Measurements from ENCODE around the gene LNX1.
"Not testable (repeated sequence)": the region's sequence is repeated elsewhere in the genome, so short reads cannot be mapped to it uniquely, and the experiment has no call there.

Gene LNX1

DNA sequence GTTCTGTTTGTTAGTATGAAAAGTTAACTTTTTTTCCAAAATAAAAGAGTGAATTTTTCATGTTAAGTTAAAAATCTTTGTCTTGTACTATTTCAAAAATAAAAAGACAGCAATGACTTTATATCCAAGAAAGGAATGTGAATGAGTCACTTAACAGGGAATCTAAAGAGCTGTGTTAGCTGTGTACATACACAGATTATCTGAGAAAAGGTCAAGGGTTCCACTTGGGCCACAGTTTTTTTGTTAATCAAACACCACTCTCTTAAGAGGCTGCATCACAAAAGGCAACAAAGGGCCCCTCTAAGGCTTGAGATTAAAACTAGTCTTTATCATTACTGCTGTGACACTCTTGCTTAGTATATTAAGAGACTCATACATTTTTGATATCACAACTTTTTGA, 131.7 kb downstream of the LNX1 start:
- peak; percentile 39 for DNase-seq (ENCODE audit: low spot score)

DNA sequence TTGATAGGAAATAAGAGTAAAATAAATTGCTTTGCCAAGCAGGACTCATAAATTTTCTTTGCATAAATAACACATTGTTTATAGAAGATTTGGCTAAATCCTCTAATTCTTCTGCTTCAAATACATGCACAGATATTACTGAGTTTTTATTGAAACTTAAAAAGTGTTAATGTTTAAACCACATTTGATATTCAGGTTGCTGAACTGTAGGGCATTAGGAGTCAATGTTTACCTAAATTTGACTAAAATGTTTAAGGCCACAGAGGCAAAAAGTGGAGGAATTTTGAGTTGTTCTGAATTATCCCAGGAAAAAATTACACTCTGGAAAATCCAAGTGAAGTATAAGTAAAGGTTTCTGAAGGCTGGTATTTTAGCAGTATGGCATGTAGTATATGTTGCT, 135.1 kb downstream of the LNX1 start:
- no peak for DNase-seq (ENCODE audit: low spot score)

DNA sequence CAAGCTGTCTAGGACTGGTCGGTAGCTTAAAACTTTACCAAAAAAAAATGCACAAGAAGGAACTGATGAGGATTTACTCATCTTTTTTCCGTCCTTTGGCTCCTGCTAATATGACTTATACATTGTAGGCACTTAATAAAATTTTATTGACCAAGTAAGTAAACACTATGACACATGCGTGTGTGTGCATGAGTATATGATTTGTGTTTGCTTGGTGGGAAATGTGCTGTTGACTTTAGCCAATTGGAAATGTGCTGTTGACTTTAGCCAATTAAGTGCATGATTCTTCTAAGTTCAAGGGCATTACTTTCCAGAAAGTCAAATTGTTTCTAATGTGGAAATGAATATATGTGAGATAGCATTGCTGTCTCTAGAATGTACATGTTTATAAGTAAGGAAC, 135.5 kb downstream of the LNX1 start:
- no peak for DNase-seq (ENCODE audit: low spot score)

DNA sequence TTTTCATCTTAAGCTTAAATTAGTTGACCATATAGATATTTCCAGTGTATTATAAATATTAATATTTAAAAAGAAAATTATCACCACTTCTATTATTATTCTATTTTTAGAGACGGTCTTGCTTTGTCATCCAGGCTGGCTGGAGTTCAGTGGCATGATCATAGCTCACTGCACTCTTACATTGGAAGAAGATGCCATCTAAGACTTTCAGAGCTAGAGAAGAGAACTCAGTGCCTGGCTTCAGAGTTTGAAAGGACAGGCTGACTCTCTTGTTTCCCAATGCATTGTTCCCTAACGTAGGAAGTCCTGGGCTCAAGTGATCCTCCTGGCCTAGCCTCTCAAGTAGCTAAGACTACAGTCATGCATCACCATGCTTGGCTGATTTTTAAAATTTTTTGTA, 137.9 kb downstream of the LNX1 start:
- DNase-seq (ENCODE audit: low spot score) = no peak

DNA sequence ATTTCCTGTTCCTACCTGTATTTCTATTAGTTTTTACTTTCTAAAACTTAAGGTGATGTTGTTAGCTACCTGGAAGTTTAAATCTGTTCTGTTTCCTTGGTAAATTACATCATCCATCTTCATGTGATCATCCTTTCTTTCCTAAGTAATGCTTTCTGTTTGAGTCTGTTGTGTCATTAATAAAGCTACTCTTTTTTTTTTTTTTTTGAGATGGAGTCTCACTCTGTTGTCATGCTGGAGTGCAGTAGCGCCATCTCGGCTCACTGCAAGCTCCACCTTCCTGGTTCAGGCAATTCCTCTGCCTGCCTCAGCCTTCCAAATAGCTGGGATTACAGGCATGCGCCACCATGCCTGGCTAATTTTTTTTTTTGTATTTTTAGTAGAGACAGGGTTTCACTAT, 140.5 kb downstream of the LNX1 start:
- no peak for DNase-seq (ENCODE audit: low spot score)

DNA sequence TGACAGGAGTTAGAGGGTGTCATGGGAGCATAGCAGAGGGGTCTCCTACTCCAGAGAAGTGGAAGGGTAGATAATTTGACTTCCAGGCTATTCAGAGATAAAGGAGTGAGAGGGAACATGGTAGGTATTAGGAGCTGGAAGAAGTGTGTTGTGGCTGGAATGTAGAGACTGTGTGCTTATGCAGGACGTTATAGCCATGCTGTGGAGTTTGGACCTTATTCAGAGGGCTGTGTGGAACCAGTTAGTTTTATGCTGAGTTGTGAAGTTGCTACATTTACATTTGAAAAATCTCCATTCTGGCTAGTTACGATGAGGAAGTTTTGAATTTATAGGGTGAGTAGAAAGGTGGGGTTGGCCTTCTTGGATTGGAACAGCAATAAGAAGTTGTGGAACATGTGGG, 146.3 kb downstream of the LNX1 start:
- DNase-seq (ENCODE audit: low spot score) = no peak

DNA sequence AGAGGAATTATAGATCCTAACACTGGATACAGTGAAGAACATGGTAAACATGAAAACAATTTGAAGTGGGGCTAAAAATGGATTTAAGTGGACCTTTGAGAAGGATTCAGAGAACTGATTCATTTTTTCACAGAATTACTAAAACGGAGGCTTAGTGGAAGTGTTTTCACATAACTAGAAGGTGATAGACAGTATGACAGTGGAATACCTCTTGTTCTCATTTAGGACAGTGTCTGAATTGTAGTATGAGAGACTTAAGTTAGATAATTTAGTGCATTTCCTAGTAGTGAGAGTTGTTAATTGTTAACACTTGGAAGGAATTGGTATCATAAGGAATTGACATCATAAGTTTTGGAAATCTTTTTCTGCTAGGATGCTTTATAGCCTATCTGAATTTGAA, 149.7 kb downstream of the LNX1 start:
- no peak for DNase-seq (ENCODE audit: low spot score)

DNA sequence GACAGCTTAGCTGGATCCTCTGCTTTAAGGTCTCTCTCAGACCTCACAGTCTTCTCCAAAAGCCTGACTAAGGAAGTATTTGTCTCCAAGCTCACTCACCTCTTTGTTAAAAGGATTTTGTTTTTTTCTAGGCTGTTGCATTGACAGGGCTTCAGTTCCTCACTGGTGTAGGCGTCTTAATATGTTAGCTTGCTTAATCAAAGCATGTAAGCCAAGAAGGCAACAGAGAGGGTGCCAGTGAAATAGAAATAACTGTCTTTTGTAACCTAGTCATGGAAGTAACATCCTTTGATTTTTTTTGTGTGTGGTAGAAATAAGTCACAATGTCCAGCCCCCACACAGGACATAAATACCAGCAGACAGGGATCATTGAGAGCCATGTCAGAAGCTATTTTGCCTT, 155.0 kb downstream of the LNX1 start:
- no peak for DNase-seq (ENCODE audit: low spot score)

DNA sequence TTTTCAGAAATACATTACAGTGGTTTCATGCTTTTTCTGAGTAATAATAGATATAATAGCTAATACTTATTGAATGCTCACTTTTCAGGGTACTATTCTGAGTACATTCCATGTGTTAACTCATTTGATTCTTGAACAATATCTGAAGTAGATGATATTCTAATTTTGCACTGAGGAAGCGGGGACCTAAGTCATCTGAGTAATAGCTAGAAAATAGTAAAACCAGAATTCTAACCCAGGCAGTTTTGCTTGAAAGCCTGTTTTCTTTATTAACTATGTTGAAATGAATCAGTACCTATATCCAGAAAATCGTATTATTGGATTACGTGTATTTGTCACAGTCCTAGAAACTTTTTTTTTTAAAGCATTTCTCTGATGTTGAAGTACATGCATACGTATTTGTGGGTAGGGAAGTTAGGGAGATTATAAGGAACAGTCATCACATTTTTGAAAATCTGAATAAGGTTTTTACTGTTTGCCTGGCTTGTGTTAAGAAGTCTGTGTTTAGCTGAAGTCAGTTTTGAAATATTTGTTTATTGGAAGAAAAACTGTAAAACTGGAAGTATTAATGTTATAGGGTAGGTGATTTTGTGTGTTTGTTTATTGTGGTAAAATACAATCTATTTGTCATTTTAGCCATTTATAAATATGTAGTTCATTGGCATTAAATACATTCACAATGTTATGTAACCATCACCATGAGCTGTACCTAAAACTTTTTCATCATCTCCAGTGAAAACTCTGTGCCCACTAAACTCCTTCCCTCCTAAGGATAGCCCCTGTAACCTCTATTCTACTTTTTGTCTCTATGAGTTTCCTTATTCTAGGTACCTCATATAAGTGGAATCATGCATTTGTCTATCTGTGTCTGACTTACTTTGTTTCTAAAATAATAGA, 158.5 kb downstream of the LNX1 start:
- DNase-seq (ENCODE audit: low spot score) = no peak

DNA sequence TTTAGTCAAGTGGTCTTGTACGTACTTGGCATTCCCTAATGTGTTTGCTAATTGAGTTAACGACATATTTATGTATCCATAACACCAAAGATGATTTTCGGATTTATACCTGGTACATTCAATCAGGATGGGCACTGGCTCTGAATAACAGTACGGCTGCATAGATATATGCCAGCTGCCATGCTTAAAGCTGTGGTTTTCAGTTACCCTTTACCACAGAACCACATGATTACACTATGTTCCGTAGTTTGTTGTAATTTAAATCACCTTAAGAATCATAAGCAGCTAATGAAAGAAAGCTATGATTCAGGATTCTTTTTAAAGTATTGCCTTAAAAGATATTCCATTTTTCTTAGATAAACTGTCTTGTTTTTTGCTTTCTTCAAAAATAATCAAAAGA, 160.2 kb downstream of the LNX1 start:
- DNase-seq (ENCODE audit: low spot score) = no peak

DNA sequence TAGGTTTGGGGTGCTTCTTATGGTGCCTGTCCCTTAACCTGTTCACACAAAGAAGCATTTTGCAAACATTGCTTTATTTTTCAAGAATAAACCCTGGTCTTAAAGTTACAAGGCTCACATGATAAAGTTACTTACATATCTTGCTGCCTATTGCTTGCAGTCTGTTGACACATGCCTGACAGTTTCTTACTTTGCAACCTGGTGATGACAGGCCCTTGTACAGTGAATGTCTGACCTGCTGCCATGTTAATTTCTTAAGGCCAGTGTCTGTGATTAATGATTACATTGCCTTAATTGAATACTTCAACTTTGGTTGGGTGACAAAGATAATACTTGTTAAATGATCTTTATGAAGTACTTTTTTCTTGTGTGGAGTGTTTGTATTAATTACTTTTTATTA, 163.9 kb downstream of the LNX1 start:
- no peak for DNase-seq (ENCODE audit: low spot score)

DNA sequence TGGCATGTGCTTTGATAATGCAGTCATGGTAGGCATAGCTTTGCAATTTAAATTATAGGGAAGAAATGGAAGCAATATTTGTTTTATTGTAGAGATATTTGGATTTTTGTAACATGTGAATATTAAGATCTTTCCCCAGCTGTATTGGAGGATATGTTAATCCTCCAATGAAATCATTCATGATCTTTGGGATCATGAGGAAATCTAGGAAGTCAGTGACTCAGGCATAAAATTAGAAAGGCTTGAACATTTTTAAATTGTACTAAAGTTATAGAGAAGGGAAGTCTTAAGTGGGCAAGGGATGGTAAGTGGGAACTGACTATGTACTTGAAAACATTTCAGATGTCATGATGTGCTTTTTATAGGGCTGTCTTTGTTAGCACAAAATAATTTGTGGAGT, 167.0 kb downstream of the LNX1 start:
- no peak for DNase-seq (ENCODE audit: low spot score)

DNA sequence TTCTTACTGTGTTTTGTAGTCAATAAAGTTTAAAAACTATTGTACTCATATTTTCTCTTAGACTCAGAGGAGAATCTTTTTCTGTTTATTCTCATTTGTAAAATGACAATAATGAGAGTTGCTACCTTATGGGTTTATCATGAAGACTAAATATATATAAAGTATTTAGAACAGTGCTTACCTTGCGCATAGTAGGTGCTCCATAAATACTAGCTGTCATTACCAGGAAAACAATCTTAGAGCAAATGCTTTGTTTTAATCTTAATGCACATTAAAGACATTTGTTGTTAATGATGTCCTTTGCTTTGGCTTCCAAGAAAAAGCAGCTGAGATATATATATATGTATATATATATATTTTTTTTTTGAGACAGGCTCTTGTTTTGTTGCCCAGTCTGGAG, 168.9 kb downstream of the LNX1 start:
- DNase-seq (ENCODE audit: low spot score) = no peak

DNA sequence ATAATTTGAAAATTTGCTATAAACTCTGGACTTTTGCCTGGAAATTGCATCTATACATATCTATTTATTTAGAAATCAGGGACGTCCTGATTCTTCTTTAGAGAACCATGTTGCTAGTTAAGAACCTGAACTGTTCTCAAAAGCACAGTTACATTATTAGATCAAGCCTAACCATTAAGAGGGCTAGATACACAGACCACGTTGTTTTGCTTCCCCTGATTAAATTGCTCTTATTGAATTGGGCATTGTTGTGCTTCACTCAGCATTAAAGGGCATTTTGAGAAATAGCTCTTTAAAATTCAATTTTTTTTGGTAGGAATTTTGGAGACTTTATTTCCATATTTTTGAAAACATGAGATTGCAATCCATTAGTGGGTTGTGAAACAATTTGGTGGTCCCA, 169.5 kb downstream of the LNX1 start:
- peak; percentile 61 for DNase-seq (ENCODE audit: low spot score)

DNA sequence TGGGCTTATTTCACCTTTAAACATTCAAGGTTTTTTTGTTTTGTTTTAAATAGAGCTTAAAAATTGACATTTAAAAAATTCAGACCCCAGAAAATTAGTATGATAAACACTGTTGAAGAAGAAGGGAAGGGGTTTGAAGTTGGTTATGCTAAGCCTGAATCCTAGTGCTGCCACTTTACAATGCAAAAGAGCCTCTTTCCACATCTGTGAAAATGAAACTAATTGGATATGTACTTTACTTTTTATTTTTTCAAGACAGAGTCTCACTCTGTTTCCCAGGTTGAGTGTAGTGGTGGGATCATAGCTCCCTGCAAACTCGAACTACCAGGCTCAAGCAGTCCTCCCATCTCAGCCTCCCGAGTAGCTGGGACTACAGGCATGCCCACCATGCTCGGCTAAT, 172.1 kb downstream of the LNX1 start:
- DNase-seq (ENCODE audit: low spot score) = no peak

DNA sequence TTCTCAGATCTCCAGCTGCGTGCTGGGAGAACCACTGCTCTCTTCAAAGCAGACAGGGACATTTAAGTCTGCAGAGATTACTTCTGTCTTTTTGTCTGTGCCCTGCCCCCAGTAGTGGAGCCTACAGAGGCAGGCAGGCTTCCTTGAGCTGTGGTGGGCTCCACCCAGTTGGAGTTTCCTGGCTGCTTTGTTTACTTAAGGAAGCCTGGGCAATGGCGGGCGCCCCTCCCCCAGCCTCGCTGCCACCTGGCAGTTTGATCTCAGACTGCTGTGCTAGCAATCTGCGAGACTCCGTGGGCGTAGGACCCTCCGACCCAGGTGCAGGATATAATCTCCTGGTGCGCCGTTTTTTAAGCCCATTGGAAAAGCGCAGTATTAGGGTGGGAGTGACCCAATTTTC, 181.8 kb downstream of the LNX1 start:
- DNase-seq (ENCODE audit: low spot score) = not testable (repeated sequence)
